ENCODE data around the gene ELFN1.
"Not testable (repeated sequence)": the region's sequence is repeated elsewhere in the genome, so short reads cannot be mapped to it uniquely, and the experiment has no call there.

ELFN1 gene

GRCh38 chr7:1713502-1714484 is 43.7 kb downstream of the ELFN1 start:
- DNase-seq, result no peak

GRCh38 chr7:1714583-1715330 is 44.7 kb downstream of the ELFN1 start:
- no peak for DNase-seq

- DNase-seq, result no peak
Measured at GRCh38 chr7:1715331-1715625, 45.2 kb downstream of the ELFN1 start.

GRCh38 chr7:1715671-1716074 is 45.6 kb downstream of the ELFN1 start:
- no peak for DNase-seq

GRCh38 chr7:1716263-1717094 is 46.4 kb downstream of the ELFN1 start:
- no peak for DNase-seq

- no peak for DNase-seq
Measured at GRCh38 chr7:1717095-1717483, 47.0 kb downstream of the ELFN1 start.

GRCh38 chr7:1717903-1718676 is 48.0 kb downstream of the ELFN1 start:
- DNase-seq, result no peak

- not testable (repeated sequence) for DNase-seq
Measured at GRCh38 chr7:1718850-1719249, 48.8 kb downstream of the ELFN1 start.

GRCh38 chr7:1719256-1719655 is 49.2 kb downstream of the ELFN1 start:
- DNase-seq, result not testable (repeated sequence)

GRCh38 chr7:1719913-1720312 is 49.8 kb downstream of the ELFN1 start:
- no peak for DNase-seq

GRCh38 chr7:1720326-1720725 is 50.2 kb downstream of the ELFN1 start:
- no peak for DNase-seq

GRCh38 chr7:1721047-1721690 is 51.1 kb downstream of the ELFN1 start:
- no peak for DNase-seq

GRCh38 chr7:1723254-1723653 is 53.2 kb downstream of the ELFN1 start:
- DNase-seq, result no peak

GRCh38 chr7:1724118-1724910 is 54.2 kb downstream of the ELFN1 start:
- DNase-seq, result no peak

GRCh38 chr7:1725199-1725690 is 55.2 kb downstream of the ELFN1 start:
- no peak for DNase-seq

GRCh38 chr7:1725766-1726630 is 55.9 kb downstream of the ELFN1 start:
- no peak for DNase-seq

GRCh38 chr7:1727079-1727478 is 57.0 kb downstream of the ELFN1 start:
- DNase-seq, result no peak

- no peak for DNase-seq
Measured at GRCh38 chr7:1727812-1728570, 57.9 kb downstream of the ELFN1 start.

GRCh38 chr7:1729183-1729582 is 59.1 kb downstream of the ELFN1 start:
- DNase-seq, result no peak

Data from activated CD4-positive, CD25-positive, alpha-beta regulatory T cell (primary cell).